Left lung (tissue), 10 donors: ENCODE data around the gene LILRB4. TPM values are rescaled to one million over a fixed set of nuclear protein-coding genes. Genes with fewer than 3 reads are reported as not detected.
A peak's percentile ranks its signal among the peaks of the same experiment; 100 is the strongest.
"Not testable (repeated sequence)": the region's sequence is repeated elsewhere in the genome, so short reads cannot be mapped to it uniquely, and the experiment has no call there.

ENCODE experiments used
- ATAC-seq: fragments of 200-7000 bp; cut with Tn5 transposase; one replicate; pipeline ENCODE4 v1.9.1; 2020; ENCODE audit warnings: moderate library complexity
- DNase-seq, 4 donors: peaks; one replicate each; pipeline ENCODE4 v3.0.0-alpha.2; 2013 to 2020
- H3K27ac ChIP-seq, 2 donors: fragments of 200-600 bp; sonication (generic) in 1 of 2; one replicate each; pipeline versions ENCODE4 v1.5.0 to v1.8.0; 2020 to 2021
- H3K27me3 ChIP-seq, 2 donors: fragments of 200-600 bp; sonication (generic) in 1 of 2; one replicate each; pipeline versions ENCODE4 v1.5.0 to v1.8.0; 2020 to 2021
- H3K36me3 ChIP-seq, 2 donors: fragments of 200-600 bp; sonication (generic) in 1 of 2; one replicate each; pipeline versions ENCODE4 v1.5.0 to v1.8.0; 2020 to 2021
- H3K4me1 ChIP-seq, 2 donors: fragments of 200-600 bp; one replicate each; pipeline ENCODE4 v1.8.0; 2021
- H3K4me3 ChIP-seq, 2 donors: fragments of 200-600 bp; sonication (generic) in 1 of 2; one replicate each; pipeline versions ENCODE4 v1.5.0 to v1.8.0; 2020 to 2021; ENCODE audit warnings: mild to moderate bottlenecking in 1 of 2
- H3K9me3 ChIP-seq, 2 donors: fragments of 200-600 bp; sonication (generic) in 1 of 2; one replicate each; pipeline versions ENCODE4 v1.5.0 to v1.8.0; 2020 to 2021
- CTCF ChIP-seq, 2 donors: fragments of 200-600 bp; sonication (generic) in 1 of 2; IDR thresholded peaks; one replicate each; pipeline versions ENCODE4 v1.5.0 to v1.8.0; 2021; ENCODE audit warnings: antibody characterized with exemption in 2 of 2
- intact Hi-C, 2 donors: fragments of 100-400 bp; cut with DNase I; formaldehyde crosslinking; loops; one replicate each; pipeline versions ENCODE4 v1.11.2 to v1.14.2; 2022
- polyA plus RNA-seq, 6 donors: library from polyadenylated mRNA; unstranded; fragments of 120-200 nt; gene quantifications; one replicate each; pipeline ENCODE4 v1.2.1, GENCODE V29; 2013; ENCODE audit not compliant: insufficient read length in 6 of 6
- total RNA-seq, 2 donors: library from RNA; stranded (reverse); fragmentation: NEBNext Ultra II Directional; extraction: Animal tissue kit (Norgen Biotek cat#: 25700); gene quantifications; one replicate each; pipeline ENCODE4 v1.2.1, GENCODE V29; 2021
- donor health status: DM: no; HTN: yes; CAD: no.
- donor health status: DM: no; HTN: no; CAD: no.

LILRB4 gene
- total and polyA plus RNA-seq, 8 donors: 0.56 to 44.4 (median 1.2) TPM

GRCh38 chr19:54620464-54620863, 42.3 kb upstream of the LILRB4 start:
- intact Hi-C loops: no loop called here
- DNase-seq (no peak), ATAC-seq (no peak)
- Histone ChIP-seq H3K36me3 (no peaks in the 10 kb centered on the region), H3K4me1 (no peaks in the 10 kb centered on the region), H3K27me3 (no peaks in the 10 kb centered on the region), H3K9me3 (no peaks in the 10 kb centered on the region), H3K27ac (no peak overlapping the region), H3K4me3 (no peak overlapping the region)
- TF ChIP-seq CTCF (IDR thresholded peaks at IDR 0.05): no peak

- ATAC-seq: no peak
- Histone ChIP-seq H3K4me3 (no peak overlapping the region), H3K4me1 (no peaks in the 10 kb centered on the region), H3K36me3 (no peaks in the 10 kb centered on the region), H3K27me3 (no peaks in the 10 kb centered on the region), H3K27ac (no peak overlapping the region), H3K9me3 (no peaks in the 10 kb centered on the region)
- intact Hi-C loops: no loop called here
- TF ChIP-seq CTCF (IDR thresholded peaks at IDR 0.05): no peak
- DNase-seq: no peak
These were observed 40.4 kb upstream of the LILRB4 start for GRCh38 chr19:54622431-54622830.

- DNase-seq, H3K4me1 ChIP-seq, H3K27ac ChIP-seq, intact Hi-C loops, H3K4me3 ChIP-seq, ATAC-seq, H3K36me3 ChIP-seq, H3K9me3 ChIP-seq, H3K27me3 ChIP-seq: not testable (repeated sequence)
These were observed 38.6 kb upstream of the LILRB4 start for GRCh38 chr19:54624234-54624633.

GRCh38 chr19:54624934-54625730, 37.7 kb upstream of the LILRB4 start:
- ATAC-seq, intact Hi-C loops, H3K36me3 ChIP-seq, H3K27me3 ChIP-seq, H3K4me1 ChIP-seq, H3K27ac ChIP-seq, H3K9me3 ChIP-seq, DNase-seq, H3K4me3 ChIP-seq: not testable (repeated sequence)

- ATAC-seq (no peak), DNase-seq (no peak)
- peaks cover 0 to 1% of the 10 kb centered on the region in 2 donors for H3K36me3 ChIP-seq
- H3K27ac ChIP-seq: no peak overlapping the region
- no peak for TF ChIP-seq CTCF (IDR thresholded peaks at IDR 0.05)
- peaks cover 0 to 8% of the 10 kb centered on the region in 2 donors for H3K4me1 ChIP-seq
- intact Hi-C loops: no loop called here
- H3K27me3 ChIP-seq: peaks cover 0 to 25% of the 10 kb centered on the region in 2 donors
- H3K4me3 ChIP-seq: no peak overlapping the region
- H3K9me3 ChIP-seq: no peaks in the 10 kb centered on the region
These were observed 36.0 kb upstream of the LILRB4 start for GRCh38 chr19:54626757-54627156.

- DNase-seq, H3K4me3 ChIP-seq, H3K27ac ChIP-seq, H3K9me3 ChIP-seq, ATAC-seq, intact Hi-C loops: not testable (repeated sequence)
- Histone ChIP-seq H3K27me3 (peaks cover 0 to 36% of the 10 kb centered on the region in 2 donors), H3K36me3 (peaks cover 0 to 13% of the 10 kb centered on the region in 2 donors), H3K4me1 (peaks cover 0 to 11% of the 10 kb centered on the region in 2 donors)
These were observed 34.9 kb upstream of the LILRB4 start for GRCh38 chr19:54627912-54628311.

GRCh38 chr19:54630262-54630661, 32.5 kb upstream of the LILRB4 start, which contains the start of gene LILRB1:
TSS of gene LILRB1 (plus strand) at chr19:54630484. CDS start at chr19:54631074, 590 bp downstream.
- peak within 1 kb of the TSS in 1 of 2 donors; percentile 42 for H3K27ac ChIP-seq
- DNase-seq: peak in 1 of 4 donors; percentile 80

More at GRCh38 chr19:54630262-54630661, 32.5 kb upstream of the LILRB4 start, which contains the start of gene LILRB1:
- H3K9me3 ChIP-seq, intact Hi-C loops: not testable (repeated sequence)
- peaks cover 0 to 21% of the 10 kb centered on the region in 2 donors for H3K36me3 ChIP-seq
- peak; percentile 52 for ATAC-seq
- peak within 1 kb of the TSS in 1 of 2 donors; percentile 42 for H3K4me3 ChIP-seq
- H3K27me3 ChIP-seq: peaks cover 0 to 52% of the 10 kb centered on the region in 2 donors
- H3K4me1 ChIP-seq: peaks cover 0 to 11% of the 10 kb centered on the region in 2 donors
